ENCODE data around the gene ITGB5.

- TF ChIP-seq, protein P1, sequence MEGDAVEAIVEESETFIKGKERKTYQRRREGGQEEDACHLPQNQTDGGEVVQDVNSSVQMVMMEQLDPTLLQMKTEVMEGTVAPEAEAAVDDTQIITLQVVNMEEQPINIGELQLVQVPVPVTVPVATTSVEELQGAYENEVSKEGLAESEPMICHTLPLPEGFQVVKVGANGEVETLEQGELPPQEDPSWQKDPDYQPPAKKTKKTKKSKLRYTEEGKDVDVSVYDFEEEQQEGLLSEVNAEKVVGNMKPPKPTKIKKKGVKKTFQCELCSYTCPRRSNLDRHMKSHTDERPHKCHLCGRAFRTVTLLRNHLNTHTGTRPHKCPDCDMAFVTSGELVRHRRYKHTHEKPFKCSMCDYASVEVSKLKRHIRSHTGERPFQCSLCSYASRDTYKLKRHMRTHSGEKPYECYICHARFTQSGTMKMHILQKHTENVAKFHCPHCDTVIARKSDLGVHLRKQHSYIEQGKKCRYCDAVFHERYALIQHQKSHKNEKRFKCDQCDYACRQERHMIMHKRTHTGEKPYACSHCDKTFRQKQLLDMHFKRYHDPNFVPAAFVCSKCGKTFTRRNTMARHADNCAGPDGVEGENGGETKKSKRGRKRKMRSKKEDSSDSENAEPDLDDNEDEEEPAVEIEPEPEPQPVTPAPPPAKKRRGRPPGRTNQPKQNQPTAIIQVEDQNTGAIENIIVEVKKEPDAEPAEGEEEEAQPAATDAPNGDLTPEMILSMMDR (conservative IDR thresholded peaks at IDR 0.05 in 1 of 2, IDR thresholded peaks at IDR 0.05 in 1 of 2; ENCODE audit: low read depth in 1 of 2, low read length in 2 of 2), result peak in 1 of 2 donors; percentile 26
- no peak for TF ChIP-seq EZH2 (IDR thresholded peaks at IDR 0.05; ENCODE audit: low read length, missing control alignments)
Observed at GRCh38 chr3:124923833-124924232, 36.7 kb upstream of the ITGB5 start.

Data from fibroblast of lung (primary cell).